ENCODE data around the gene RFX2.

The RFX2 gene

DNA sequence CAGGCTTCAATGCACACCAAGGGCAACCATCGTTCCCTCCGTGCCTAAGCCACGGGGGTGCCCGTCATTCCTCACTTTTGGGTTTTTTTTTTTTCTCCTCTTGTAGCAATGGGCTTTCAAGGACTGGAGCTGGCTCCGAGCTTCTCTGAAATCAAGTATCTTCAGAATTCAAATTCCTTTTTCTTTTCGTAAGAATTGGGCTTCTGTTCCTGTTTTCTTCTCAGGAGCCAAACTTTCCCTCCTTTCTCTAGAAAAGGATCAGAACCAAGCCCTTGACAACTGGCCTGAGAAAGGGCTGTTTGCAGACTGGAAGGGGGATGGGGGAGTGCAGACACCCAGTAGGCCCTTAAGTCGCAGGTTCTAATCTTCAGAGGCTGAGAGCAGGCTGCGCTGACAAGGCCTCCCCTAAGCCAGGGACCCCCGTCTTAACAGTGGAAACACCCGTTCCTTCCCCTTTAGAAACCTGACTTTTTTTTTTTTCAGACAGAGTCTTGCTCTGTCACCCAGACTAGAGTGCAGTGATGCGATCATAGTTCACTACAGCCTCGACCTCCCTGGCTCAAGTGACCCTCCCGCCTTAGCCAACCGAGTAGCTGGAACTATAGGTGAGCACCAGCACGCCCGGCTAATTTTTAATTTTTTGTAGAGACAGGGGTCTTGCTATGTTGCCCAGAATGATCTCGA is 51.6 kb downstream of the RFX2 start:
- DNase-seq, result no peak

DNA sequence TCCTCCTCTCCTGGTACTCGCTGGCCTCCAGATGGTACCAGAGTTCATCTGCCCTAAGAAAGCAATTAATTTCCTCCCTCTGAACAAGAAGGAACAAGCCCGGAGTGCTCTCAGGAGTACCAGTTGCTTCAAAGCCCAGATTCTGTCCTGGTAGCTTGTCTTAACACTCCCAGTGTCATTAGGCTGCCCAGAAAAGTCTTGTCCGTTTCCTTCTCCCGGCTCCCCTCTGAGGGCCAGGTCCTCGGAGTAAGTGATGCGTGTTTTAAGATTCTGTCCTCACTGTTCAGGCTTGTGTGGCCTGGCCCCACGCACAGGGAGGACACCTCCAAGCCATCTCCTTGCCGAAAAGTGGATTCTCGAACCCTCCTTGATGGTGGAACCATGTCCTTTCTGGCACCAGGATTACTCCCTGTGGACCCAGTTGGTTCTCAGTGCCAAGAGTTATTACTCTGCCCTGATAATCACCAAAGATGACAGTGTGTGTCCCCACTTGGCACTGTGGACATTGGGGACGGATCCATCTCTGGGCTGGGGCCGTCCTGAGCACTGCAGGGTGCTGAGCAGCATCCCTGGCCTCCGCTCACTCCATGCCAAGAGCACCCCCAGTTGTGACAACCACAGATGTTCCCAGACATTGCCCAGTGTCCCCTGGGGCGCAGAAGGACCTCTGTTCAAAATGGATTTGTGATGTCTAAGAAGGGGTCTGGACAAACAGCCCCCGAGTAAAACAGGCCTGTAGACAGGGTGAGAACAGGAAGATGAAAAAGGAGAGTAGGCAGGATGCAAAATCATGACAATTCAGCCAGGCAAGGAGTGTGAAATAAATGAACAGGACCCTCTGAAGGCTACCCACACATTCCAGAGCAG is 52.4 kb downstream of the RFX2 start:
- no peak for DNase-seq

DNA sequence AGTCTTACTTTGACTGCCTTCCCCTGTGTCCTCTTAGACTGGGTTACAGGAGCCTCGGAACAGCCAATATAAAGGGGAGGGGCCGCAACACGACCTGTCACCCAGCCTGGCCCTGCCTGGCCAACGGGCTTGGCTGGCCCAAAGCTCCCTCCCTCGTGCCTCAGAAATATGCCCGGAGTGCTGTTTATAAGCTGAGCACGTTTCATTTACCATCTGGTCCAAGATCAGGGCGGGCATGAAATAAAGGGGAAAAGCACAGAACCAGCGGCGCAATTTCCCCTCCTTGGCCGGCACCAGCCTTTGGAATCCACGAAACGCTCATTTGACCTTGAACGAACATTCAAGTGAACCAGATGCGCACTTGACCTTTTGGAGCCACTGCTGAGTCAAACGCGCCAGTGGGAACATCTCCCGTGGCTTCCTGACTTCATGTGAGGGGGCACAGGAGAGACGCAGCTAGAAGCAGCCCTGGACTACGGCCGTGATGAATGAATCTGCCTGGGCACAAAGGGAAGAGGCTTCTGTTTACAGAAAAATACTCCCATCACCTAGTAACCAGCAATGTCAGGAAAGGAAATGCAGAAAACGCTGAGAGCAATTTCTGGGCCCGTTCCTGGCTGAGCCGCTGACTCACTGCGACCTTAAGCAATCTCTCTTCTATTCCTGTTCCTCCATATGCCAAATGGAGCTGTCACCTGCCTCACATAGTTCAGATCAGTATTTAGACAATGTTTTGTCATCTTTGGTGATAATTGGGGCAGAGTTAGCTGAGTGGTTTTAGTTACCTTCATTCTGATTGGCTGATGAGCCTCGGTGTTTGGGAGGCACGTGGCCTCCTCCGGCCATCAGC is 53.3 kb downstream of the RFX2 start:
- DNase-seq, result peak; percentile 33

DNA sequence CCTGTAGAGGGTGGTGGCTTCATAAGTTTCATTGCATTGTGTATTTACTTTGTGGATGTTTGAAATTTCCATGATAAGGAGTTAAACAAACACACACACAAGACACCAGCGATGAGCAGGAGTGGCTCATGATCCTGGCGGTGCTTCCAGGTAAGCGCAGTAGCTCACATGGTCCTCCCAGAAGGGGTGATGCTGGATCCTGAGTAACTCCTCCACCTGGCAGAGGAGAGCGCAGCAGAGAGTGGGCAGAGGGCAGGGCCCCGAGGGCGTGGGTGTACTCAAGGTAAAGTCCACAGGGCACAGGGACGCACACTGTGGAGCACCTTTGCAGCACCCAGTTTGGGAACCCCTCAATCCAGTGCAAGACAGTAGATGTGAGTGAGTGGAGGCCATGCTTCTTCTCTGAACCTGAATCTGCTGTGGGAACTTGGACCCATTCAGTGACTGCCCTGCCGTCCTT is 54.0 kb downstream of the RFX2 start:
- no peak for DNase-seq

DNA sequence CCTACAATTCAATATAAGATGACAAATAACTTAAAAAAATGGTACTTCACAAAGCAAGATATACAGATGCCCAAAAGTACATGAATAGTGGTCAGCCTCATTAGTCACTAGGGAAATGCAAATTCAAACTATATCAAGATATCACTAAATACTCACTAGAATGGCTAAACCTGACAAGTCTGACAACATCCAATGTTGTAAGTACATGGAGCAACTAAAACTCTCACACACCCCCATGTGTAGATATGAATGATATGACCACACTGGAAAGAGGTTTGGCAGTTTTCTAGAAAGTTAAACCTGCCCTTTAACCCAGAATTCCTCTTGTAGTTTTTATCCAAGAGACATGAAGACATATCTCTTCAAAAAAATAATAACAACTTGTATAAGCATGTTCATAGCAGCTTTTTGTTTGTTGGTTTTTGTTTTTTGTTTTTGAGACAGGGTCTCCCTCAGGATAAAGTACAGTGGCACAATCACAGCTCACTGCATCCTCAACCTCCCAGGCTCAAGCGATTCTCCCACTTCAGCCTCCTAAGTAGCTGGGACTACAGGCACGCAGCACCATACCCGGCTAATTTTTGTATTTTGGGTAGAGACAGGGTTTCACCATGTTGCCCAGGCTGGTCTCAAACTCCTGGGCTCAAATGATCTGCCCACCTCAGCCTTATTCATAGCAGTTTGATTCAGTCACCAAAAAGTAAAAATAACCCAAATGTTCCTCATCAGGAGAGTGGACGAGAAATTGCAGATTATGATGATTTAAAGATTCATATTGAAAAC is 55.1 kb downstream of the RFX2 start:
- DNase-seq, result no peak

DNA sequence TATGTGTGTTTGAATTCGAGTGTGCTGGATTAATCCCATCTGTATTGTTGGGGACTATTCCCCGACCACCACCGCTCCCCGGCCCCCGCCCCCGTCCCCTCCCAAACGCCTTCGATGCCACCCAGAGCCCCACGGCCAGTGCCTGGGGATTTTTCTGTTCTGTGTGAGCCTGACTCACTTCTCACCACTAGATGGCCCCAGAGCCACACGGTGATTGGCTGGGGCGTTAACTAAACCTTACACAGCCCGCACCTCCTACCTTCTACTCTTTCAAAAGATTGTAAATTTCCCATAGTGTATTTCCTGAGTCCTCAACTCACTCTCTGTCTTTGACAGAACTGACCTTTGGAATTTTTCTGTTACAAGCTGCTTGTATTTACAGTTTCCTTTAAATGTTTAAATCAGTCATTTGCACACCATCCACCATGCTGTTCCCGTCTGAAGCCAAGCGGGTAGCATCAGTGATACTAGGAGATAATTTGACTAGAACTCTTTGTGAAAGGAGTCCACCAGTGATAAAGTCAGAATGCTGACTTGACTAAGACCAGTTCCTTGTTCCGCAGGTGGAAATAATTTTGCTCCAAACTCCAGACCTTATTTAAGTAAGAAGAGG is 61.4 kb downstream of the RFX2 start:
- peak; percentile 76 for DNase-seq

DNA sequence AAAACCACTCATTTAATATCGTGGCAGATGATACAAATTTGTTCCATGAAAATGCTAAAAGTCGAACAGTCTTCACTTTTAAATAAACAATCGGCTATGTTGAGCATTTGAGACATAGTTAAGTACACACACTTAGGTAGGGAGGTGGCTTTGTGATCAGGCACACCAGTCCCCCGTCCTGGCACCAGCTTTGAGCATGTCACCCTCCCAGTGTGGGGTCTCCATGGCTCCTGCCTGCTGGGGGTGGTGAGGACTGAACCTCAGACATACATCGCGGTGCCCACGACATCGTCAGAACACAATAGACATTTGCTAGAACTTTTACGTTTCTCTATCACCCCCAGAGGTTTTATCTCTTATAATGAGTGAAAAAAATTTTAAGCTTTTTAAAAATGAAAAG is 62.0 kb downstream of the RFX2 start:
- DNase-seq, result no peak

DNA sequence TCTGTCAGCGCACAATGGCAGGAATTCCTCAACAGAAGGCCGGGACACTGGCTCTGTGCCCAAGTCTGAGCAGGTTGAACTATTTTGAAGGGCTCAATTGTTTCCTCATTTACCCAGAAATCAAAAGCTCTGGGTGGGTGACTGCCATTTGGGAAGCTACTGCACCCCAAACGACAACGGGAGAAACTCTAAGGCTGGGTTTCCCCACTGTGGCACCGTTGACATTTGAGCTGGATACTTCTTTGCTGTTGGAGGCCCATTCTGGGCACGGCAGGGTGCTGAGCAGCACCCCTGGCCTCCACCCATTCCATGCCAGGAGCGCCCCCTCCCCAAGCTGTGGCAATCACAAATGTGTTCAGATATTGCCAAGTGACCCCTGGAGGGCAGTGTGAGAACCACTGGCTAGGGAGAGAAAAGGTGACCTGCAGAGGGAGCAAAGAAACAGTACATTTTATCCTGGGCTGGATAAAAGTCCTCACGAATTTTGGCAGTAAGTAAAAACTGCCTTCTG is 62.5 kb downstream of the RFX2 start:
- DNase-seq, result no peak

DNA sequence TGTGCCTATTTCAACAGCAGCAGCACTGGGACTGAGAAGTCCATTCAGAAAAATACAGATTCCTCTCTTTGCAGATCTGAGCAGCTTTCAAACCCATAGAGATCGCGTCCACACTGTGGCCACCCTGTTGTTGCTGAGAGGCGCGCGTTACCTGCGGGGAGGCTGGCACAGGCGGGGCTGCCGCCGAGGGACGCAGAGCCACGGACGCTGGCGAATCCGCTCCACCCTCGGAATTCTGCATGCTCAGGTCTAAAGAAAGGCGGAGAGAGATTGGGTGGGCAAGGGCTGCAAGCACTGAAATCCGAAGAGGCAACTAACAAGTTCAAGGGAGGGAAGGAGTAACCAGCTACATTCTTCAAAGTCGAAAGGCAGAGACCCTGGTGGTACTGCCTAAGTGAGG is 63.0 kb downstream of the RFX2 start:
- no peak for DNase-seq

DNA sequence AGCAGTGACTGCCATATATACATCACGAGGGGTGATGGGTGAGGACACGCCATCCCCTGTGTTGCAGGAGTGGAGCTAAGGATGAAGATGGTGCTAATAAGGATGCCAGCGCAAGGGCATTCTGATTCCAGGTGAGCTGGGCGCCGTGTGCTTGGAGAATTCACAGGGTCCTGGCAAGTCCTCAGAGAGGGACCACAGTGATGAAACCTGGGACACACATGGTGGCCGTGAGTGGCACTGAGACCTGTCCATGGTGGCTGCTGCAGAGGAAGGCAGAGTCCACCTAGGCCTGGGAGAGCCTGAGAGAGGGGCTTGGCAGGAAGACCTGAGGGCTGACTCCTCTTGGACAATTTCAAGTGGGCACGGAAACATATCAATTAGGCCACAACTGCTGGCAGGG is 65.2 kb downstream of the RFX2 start:
- no peak for DNase-seq

DNA sequence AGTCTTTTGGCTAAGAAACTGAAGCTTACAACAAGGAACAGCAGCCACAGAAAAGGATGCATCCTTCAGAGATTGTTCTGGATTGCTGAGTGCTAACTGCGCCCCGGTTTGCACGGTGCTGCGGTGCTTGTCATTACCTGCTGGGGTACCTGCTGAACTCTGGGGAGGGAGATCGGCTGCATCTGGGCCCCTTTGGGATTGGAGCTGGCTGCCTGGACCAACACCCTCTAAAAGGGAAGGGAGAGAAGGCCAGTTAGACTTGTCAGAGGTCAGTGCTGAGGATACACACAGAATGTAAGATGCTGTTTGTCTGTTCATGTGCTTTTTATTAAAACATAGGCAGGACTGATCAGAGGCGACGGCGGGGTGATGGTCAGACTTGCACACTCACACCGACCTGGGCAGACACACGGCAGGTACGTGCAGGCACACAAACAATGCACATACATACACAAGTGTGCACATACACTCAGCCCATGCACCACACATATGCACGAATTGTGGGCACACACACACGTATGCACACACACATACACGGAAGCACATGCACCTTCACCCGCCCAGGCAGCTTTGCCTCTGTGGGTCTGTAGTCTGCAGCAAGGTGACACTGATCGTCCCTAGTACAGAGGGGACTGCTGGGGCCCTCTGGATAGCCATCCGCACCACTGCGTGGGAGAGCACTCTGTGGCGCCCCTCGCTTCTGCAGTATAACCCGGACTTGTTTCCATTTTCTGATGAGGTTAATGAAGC is 66.1 kb downstream of the RFX2 start:
- no peak for DNase-seq

DNA sequence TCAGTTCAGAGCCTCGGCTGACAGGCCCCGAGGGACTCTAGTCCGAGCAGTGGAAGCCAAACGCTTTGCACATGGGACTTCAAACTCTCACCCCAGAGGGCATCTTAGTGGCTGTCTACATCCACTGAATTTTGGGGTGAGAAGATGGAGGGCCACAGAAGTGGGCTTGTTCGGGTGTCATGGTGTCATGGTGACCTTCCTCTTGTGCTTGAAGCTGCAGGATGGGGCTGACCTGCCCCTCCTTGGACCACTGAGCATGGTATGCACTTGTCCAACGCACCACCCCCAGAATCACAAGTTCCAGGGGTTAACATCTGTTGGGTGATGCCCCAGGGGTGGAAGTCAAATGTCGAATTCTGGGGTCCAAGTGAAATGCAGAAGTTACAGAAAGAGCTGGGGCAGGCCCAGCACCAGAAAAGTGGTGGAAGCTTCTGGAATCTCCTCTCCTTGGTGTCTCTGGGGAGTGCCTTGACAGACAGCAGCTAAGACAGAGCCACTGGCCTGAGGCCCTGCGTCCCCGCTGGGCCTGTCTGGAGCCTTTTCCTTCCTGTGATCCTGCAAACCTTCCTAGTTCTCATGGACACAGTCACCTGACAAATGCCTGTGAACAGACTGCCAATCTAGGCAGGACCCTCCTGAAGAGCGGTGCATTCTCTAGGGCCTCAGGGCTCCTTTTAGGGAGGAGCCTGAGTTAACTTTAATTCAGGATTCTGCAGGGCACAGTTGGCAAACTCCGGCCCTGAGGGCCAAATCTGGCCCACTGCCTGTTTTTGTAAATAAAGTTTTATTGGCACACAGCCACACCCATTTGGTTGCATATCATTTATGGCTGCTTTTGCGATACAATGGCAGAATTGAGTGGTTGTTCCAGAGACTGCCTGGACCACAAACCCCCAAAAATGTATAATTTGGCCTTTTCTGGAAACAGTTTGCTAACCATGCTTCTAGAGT is 67.2 kb downstream of the RFX2 start:
- DNase-seq, result no peak

DNA sequence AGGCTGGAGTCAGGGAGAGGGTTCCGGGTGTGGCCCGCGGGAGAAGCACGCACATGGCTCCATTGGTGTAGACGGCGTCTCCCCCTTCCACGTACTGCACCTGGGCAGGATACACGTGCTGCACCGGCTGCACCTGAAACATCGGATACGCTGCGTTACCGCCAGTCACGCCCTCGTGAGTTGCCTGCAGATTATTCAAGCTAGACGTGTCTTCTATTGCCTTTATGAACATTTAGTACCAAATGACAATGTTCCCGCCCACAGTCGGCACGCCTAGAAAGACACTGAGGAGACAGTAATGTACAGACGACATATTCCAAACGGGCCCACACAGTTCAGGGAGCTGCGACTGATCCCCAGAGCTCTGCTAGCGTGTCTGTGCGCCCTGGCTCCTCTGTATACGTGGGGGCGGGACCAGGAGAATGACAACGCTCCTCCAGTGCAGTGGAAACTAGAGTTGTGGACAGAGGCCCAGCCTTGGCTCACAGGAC is 68.3 kb downstream of the RFX2 start:
- DNase-seq, result no peak

DNA sequence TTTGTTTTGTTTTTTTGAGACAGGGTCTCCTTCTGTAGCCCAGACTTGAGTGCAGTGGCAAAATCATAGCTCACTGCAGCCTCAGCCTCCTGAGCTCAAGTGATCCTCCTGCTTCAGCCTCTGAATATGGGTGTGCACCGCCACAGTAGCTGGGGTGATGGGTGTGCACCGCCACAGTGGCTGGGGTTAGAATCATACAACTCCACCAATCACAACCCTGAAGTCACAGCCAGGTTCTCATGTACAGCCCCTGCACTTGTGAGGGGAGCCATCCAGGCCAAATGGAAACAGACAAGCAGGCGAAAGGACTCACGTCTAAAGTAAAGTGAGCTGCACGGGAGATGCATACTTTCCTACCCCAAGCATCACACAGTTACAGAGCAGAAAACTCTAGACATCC is 69.2 kb downstream of the RFX2 start:
- DNase-seq, result no peak

DNA sequence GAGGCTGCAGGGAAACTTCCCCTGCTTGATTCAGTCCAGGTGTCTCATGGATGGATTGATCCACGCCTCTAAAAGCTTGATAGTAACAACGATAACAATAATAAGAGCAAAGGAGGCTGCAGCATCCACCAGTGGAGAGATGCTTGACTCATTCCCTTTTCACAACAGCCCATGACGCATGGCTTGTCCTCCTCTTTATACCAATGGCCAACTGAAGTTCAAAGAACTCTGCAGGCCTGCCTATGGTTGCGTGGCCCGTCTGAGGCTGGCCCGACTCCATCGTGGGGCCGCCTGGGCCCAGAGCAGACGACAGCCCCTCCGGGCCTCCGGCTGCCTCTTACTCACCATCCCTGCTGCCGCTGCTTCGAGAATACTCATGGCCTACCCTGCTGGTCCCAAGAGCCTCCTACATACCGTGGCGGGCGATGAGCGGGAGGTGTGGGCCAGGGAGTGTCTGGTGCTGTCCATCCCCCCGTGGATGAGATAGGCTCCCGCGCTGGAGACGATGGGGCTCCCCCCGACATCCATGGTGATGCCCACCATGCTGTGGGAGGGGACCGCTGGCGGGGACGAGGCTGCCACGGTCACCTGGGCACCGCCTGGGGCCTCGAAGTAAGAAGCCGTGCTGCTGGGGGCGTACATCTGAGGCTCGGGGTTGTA is 70.6 kb downstream of the RFX2 start:
- no peak for DNase-seq

DNA sequence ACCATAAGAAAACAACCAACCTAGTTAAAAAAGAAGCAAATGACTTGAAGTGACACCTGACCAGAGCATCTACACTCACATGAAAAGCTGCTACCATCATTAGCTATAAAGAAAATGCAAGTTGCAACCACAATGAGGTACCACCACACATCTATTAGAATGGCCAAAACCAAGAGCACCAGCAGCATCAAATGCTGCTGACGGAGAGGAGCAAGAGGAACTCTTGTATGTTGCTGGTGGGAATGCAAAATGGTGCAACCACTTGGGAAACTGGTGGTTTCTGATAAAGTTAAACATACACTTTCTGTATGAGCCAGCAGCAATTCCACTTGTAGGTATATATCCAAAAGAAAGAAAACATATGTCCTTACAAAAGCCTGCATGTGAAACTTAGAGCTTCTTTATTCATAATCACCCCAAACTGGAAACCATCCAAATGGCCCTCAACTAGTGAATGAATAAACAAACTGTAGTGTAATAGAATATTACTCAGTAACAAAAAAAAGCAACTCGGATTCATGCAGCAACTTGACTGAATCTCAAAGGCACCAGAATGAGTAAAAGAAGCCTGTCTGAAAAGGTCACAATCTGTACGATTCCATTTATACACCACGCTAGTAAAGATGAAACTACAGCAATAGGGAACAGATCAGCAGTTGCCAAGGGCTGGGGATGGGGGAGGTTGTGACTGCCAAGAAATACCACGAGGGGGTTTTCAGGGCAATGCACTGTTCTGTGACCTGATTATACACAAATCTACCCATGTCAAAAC is 71.5 kb downstream of the RFX2 start:
- peak; percentile 52 for DNase-seq

DNA sequence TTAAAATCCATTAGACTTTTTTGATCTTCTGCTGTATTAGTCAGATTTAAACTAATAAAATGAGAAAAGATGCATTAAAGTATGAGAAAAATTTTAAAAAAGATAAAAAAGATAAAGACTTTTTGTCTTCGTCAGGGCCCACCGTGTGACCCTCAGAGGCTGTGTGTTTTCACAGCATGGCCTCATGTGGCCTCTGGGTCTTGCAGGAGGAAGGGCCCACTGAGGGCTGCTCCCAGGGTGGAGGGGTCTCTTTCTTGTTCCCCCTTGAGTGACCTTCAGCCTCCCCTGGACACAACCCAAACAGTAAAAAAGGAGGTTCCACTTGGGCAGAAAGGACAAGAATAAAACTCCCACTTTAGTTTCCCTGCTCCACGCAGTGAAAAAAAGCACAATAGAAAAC is 75.3 kb downstream of the RFX2 start:
- DNase-seq, result no peak

DNA sequence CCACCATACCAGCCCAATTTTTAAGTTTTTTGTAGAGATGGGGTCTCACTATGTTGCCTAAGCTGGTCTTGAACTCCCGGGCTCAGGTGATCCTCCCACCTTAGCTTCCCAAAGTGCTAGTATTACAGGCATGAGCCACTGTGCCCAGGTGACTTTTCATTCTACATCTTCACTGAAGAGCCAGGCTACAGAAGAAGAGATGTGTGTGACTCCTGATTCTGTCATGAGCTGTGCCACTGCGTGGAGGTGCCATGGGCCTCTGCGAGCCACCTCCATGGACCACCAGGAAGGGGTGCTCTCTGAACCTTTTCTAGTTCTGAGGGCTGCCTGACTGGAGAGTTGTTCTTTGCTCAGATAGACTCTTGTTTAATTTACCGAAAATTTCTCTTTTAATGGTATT is 75.8 kb downstream of the RFX2 start:
- no peak for DNase-seq
